IMR-90 (cell line): Measurements from ENCODE around the gene FBXL16.

Experiments used
- CHD1 ChIP-seq: IDR thresholded peaks from 2 replicates; pipeline ENCODE4 v1.6.1; 2012; ENCODE audit warnings: low read depth, low read length, improper control_type of control experiment
- POLR2A ChIP-seq: IDR thresholded peaks from 2 replicates; pipeline ENCODE4 v1.6.1; 2012; ENCODE audit warnings: mild to moderate bottlenecking, low read depth, low read length
- RCOR1 ChIP-seq: IDR thresholded peaks from 2 replicates; pipeline ENCODE4 v1.6.1; 2012; ENCODE audit warnings: mild to moderate bottlenecking, low read length, improper control_type of control experiment; ENCODE audit not compliant: insufficient replicate concordance
- RFX5 ChIP-seq: IDR thresholded peaks from 2 replicates; pipeline ENCODE4 v1.8.0; 2012; ENCODE audit warnings: low read depth, mild to moderate bottlenecking, low read length, moderate library complexity
- TF ChIP-seq, protein P1 (sequence below): conservative IDR thresholded peaks from 2 replicates; pipeline ENCODE4 v1.5.1; 2012; ENCODE audit warnings: mild to moderate bottlenecking, low read depth, low read length, improper control_type of control experiment
- TF ChIP-seq, protein P2 (sequence below): fragments of 150-350 bp; IDR thresholded peaks from 2 replicates; pipeline ENCODE4 v1.6.1; 2016; ENCODE audit warnings: low read depth, mild to moderate bottlenecking, low read length, moderate library complexity, borderline replicate concordance

DNA sequence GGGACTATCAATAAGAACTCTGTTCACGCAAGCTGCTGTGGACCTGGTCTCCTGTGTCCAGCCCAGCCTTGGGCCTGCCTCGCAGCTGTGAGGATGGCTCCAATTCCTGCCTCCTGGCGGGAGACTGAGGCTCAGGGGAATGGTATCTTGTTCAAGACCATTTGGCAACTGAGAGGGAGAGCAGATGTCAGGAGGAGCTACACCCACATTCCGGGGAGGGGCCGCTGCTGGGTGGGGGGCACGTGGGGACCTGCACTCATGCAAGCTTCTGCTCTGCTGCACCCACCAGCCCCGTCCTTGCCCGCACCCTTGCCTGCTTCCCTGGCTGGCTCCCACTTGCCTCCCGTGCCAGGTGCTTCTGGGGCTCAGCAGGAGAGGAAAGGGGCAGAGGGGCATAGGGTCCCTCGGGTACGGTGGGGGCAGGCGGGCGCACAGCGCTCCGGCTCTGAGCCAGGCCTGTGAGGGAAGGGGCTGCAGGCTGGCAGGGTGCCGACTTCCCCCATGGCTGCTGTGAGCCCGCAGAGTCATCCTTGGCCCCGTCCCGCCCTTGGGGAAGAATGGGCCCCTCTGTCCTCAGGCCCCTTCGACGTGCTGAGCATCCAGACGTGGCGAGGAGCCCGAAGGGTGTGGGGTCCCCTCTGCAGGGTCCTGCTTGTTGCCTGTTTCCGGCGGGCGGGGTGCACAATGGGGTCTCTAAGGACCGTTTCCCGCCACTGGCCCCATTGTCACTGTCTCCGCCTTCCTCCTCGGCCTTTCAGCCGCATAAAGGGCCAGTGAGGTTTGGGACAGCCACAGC is 12.0 kb upstream of the FBXL16 start:
- TF ChIP-seq CHD1 (no peak), POLR2A (no peak), RCOR1 (no peak), RFX5 (no peak)
- TF ChIP-seq, protein P1, sequence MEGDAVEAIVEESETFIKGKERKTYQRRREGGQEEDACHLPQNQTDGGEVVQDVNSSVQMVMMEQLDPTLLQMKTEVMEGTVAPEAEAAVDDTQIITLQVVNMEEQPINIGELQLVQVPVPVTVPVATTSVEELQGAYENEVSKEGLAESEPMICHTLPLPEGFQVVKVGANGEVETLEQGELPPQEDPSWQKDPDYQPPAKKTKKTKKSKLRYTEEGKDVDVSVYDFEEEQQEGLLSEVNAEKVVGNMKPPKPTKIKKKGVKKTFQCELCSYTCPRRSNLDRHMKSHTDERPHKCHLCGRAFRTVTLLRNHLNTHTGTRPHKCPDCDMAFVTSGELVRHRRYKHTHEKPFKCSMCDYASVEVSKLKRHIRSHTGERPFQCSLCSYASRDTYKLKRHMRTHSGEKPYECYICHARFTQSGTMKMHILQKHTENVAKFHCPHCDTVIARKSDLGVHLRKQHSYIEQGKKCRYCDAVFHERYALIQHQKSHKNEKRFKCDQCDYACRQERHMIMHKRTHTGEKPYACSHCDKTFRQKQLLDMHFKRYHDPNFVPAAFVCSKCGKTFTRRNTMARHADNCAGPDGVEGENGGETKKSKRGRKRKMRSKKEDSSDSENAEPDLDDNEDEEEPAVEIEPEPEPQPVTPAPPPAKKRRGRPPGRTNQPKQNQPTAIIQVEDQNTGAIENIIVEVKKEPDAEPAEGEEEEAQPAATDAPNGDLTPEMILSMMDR, result no peak
- TF ChIP-seq, protein P2, sequence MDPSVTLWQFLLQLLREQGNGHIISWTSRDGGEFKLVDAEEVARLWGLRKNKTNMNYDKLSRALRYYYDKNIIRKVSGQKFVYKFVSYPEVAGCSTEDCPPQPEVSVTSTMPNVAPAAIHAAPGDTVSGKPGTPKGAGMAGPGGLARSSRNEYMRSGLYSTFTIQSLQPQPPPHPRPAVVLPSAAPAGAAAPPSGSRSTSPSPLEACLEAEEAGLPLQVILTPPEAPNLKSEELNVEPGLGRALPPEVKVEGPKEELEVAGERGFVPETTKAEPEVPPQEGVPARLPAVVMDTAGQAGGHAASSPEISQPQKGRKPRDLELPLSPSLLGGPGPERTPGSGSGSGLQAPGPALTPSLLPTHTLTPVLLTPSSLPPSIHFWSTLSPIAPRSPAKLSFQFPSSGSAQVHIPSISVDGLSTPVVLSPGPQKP, result no peak
